Retina (tissue), 1 donor: ENCODE results near the gene CSF2.
"Not testable (repeated sequence)": the region's sequence is repeated elsewhere in the genome, so short reads cannot be mapped to it uniquely, and the experiment has no call there.

ENCODE experiments used
- DNase-seq: peaks from one replicate; pipeline ENCODE4 v3.0.0-alpha.2; 2016

Gene CSF2

DNA sequence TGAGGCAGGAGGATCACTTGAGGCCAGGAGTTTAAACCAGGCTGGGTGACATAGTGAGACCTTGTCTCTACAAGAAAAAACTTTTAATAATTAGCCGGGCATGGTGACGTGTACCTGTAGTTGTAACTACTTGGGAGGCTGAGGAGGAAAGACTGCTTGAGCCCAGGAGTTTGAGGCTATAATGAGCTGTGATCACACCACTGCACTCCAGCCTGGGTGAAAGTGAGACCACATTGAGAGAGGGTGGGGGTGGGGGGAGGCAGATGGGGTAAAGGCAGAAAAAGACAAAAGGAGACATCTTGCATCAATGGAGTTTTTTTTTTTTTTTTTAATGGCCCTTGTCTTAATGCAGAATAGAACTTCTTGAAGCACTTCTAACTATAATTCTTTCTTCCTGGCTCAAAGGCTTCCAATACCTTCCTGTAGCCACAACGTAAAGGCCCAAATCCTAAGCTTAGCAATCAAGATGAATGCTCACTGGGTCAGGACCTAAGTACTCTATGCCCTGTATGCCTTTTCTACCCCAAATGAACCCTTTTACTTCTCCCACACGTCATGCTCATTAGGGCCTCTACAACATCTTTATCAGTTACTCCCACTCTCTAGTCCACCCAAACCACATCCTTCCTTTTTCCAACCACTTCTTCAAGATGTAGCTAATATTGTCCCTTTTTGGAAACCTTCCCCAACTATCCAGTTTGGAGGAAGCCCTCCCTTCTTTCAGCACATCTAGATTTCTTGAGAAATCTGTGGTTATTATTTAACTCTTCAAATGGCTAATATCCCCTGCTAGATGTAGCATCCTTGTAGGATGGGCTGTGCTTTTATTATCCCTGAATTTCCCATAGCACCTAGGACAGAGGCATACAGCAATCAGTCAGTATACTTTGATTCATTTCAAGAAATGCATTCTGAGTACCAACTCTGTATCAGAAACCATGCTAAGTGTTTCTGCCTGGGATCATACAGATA is 40.8 kb downstream of the CSF2 start:
- DNase-seq = no peak

DNA sequence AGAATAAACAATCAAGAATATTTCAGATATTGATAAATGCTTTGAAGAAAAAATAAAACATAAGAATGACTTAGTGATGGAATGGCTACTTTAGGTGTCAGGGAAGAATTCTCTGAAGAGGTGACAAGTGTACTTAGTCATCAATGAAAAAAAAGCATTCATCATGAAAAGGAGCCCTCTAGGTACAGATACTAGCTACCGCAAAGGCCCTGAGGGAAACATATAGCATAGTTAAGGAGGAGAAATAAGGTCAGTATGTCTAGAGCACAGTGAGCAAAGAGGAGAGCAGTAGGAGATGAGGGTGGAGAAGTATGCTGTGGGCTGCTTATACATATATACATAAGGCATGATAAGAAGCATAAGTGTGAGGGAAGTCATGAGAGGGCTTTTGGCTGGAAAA is 41.8 kb downstream of the CSF2 start:
- DNase-seq = no peak

DNA sequence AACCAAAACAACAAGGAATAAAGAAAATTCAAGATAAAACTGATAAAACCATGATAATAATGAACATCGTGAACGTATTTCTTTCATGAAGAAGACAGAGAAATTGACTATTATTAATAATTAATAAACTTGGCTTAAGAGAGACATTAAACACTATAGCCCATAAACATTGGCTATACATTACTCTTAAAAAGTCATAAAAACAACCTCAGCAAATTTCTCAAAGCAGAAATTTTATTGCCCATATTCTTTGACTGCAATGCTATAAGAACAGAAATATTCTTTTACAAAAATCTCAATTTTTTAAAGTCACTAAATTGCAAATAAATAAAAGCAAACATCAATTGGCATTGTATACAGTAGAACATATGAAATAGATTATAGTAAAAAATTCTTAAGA is 42.5 kb downstream of the CSF2 start:
- DNase-seq = no peak

DNA sequence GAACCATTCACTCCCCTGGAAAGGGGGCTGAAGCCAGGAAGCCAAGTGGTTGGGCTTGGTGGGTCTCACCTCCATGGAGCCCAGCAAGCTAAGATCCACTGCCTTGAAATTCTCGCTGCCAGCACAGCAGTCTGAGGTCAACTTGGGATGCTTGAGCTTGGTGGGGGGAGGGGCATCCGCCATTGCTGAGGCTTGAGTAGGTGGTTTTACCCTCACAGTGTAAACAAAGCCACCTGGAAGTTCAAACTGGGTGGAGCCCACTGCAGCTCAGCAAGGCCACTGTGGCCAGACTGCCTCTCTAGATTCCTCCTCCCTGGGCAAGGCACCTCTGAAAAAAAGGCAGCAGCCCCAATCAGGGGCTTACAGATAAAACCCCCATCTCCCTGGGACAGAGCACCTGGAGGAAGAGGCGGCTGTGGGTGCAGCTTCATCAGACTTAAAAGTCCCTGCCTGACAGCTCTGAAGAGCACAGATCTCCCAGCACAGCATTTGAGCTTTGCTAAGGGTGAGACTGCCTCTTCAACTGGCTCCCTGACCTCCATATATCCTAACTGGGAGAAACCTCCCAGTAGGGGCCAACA is 43.4 kb downstream of the CSF2 start:
- not testable (repeated sequence) for DNase-seq

GRCh38 chr5:132120717-132121116 is 47.1 kb downstream of the CSF2 start:
- DNase-seq = not testable (repeated sequence)

- not testable (repeated sequence) for DNase-seq
Measured at GRCh38 chr5:132122971-132123370, 49.4 kb downstream of the CSF2 start.

DNA sequence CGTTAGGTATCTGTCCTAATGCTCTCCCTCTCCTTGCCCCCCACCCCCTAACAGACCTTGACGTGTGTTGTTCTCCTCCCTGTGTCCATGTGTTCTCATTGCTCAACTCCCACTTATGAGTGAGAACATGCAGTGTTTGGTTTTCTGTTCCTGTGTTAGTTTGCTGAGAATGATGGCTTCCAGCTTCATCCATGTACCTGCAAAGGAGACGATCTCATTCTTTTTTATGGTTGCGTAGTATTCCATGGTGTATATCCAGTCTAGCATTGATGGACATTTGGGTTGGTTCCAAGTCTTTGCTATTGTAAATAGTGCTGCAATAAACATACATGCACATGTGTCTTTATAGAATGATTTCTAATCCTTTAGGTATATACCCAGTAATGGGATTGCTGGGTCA is 50.0 kb downstream of the CSF2 start:
- not testable (repeated sequence) for DNase-seq
